ENCODE measurements around the gene PRSS27.
"Not testable (repeated sequence)": the region's sequence is repeated elsewhere in the genome, so short reads cannot be mapped to it uniquely, and the experiment has no call there.

Gene PRSS27

GRCh38 chr16:2670017-2670416 lies 50.0 kb downstream of the PRSS27 start:
- DNase-seq = peak in 4 of 5 experiments; percentile 25 to 61 (median 49)

GRCh38 chr16:2669587-2669986 lies 50.4 kb downstream of the PRSS27 start:
- not testable (repeated sequence) for DNase-seq

- DNase-seq = not testable (repeated sequence)
Observed at GRCh38 chr16:2666671-2667070, 53.4 kb downstream of the PRSS27 start.

GRCh38 chr16:2664574-2664982 lies 55.4 kb downstream of the PRSS27 start:
- DNase-seq = no peak

- DNase-seq = peak in 3 of 5 experiments; percentile 38 to 66 (median 55)
Observed at GRCh38 chr16:2663553-2664546, 56.2 kb downstream of the PRSS27 start.
